ENCODE data around the gene COMMD2. TPM values are rescaled to one million over a fixed set of nuclear protein-coding genes. Genes with fewer than 3 reads are reported as not detected.

Gene COMMD2
- total RNA-seq = 55.8 TPM

DNA sequence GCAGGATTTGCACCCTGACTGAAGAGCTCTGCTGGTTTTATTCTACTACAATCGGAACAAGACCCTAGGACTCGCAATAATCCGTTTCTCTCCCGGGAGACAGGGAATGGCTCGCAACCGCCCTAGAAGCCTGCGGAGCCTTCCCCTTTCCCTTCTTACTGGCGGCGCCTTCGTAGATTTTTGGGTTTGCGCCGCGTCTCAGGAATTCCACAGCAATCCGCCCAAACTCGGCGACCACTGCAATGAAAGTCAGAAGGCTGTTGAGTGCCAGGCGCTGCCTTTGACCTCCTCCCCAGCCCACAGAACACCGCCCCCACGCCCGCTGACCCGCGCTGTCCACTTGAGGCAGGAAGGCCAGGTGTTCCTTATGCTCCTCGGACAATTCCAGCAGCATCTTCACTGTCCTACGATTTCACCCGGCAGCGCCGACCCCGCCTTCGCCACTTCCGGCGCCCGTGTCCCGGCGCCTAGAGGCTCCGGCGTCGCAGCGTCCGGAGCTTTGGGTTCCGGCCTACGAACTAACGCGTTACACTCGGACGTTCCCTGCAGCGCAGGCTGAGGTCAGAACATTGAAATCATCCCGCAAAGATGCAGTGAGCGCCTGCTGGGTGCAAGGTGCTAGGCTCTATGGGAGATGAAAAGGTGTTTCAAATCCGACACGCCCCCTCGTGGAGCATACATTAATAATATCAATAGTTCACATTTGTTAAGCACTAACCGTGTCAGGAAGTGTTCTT lies at the start of gene COMMD2:
Gene COMMD2 (minus strand): TSS at position 439 of the 737 bp plus-strand sequence. CDS start 45 bp downstream, at position 394.

GRCh38 chr3:149792452-149793270 lies 40.4 kb upstream of the COMMD2 start, which contains the start of gene ANKUB1:
ANKUB1 (minus strand) TSS chr3:149792554; CDS start chr3:149792366, 188 bp downstream.

Other genes with a start within 250 kb of the COMMD2 start
- gene WWTR1, start 94.5 kb downstream of the COMMD2 start, total RNA-seq = 92.8 TPM
- not detected for gene ANKUB1, start 40.1 kb upstream of the COMMD2 start, total RNA-seq
- gene RNF13, start 60.7 kb upstream of the COMMD2 start, total RNA-seq = 130 TPM
- gene PFN2, start 218.4 kb upstream of the COMMD2 start, total RNA-seq = 222 TPM

Measured in camera-type eye (tissue), 1 donor.